Muscle layer of colon (tissue), 2 donors: ENCODE measurements around the gene SEMA7A.
"Not testable (repeated sequence)": the region's sequence is repeated elsewhere in the genome, so short reads cannot be mapped to it uniquely, and the experiment has no call there.

Experiments used
- H3K27ac ChIP-seq: one replicate; pipeline ENCODE4 v1.7.0; 2013; ENCODE audit warnings: low read depth, mild to moderate bottlenecking, low read length, moderate library complexity
- H3K27me3 ChIP-seq, 2 donors: one replicate each; pipeline ENCODE4 v1.7.0; 2013; ENCODE audit warnings: low read length in 2 of 2, mild to moderate bottlenecking in 2 of 2; ENCODE audit not compliant: insufficient read depth in 2 of 2, control insufficient read depth in 1 of 2
- H3K36me3 ChIP-seq: one replicate; pipeline ENCODE4 v1.7.0; 2013; ENCODE audit warnings: mild to moderate bottlenecking, low read length; ENCODE audit not compliant: insufficient read depth
- H3K4me1 ChIP-seq: one replicate; pipeline ENCODE4 v1.7.0; 2013; ENCODE audit warnings: mild to moderate bottlenecking, low read length; ENCODE audit not compliant: insufficient read depth
- H3K4me3 ChIP-seq, 2 donors: one replicate each; pipeline ENCODE4 v1.7.0; 2013; ENCODE audit warnings: low read length in 2 of 2, low read depth in 1 of 2, mild to moderate bottlenecking in 1 of 2, moderate library complexity in 1 of 2
- H3K9ac ChIP-seq: one replicate; pipeline ENCODE4 v1.7.0; 2013; ENCODE audit warnings: low read length
- H3K9me3 ChIP-seq: one replicate; pipeline ENCODE4 v1.7.0; 2013; ENCODE audit warnings: mild to moderate bottlenecking, low read length
- donor health status: abdominal sarcoma.
- donor health status: Adenocarcinoma of cecum.

Gene SEMA7A

DNA sequence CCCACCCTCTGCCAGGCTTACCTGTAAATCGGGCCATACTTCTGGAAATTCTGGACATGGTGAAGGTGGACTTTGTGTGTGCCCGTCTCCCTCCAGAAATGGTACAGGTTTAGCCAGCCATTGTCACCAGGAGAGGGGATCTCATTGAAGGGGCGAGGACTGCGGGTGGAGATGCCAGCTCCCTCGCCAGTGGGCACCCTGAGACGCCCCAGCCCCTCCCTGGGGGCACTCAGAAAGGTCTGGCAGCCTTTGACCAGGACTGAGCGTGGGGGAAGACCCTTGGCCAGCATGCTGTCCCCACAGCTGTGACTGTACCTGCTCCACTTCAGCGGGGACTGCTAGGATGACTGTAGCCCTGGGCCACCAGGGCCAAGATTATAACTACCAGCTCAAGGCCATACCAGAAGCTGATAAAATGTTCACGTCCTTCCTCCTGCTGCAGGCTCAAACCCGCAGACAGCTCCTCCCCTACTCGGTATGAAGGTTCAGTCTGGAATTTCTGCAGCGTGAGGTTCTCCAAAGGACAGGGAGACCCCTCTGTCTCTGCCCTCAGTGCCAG lies 66.4 kb downstream of the SEMA7A start, which contains the start of gene CYP11A1:
TSS of gene CYP11A1 (minus strand) at position 351 of the 559 bp plus-strand sequence. CDS start at position 290, 61 bp downstream.
- Histone ChIP-seq H3K4me3 (no peak within 1 kb of the TSS), H3K27ac (no peak within 1 kb of the TSS), H3K36me3 (no peaks in the 10 kb centered on the region), H3K4me1 (no peaks in the 10 kb centered on the region), H3K9me3 (no peaks in the 10 kb centered on the region), H3K27me3 (peaks cover 0 to 24% of the 10 kb centered on the region in 2 donors), H3K9ac (no peak within 1 kb of the TSS)

DNA sequence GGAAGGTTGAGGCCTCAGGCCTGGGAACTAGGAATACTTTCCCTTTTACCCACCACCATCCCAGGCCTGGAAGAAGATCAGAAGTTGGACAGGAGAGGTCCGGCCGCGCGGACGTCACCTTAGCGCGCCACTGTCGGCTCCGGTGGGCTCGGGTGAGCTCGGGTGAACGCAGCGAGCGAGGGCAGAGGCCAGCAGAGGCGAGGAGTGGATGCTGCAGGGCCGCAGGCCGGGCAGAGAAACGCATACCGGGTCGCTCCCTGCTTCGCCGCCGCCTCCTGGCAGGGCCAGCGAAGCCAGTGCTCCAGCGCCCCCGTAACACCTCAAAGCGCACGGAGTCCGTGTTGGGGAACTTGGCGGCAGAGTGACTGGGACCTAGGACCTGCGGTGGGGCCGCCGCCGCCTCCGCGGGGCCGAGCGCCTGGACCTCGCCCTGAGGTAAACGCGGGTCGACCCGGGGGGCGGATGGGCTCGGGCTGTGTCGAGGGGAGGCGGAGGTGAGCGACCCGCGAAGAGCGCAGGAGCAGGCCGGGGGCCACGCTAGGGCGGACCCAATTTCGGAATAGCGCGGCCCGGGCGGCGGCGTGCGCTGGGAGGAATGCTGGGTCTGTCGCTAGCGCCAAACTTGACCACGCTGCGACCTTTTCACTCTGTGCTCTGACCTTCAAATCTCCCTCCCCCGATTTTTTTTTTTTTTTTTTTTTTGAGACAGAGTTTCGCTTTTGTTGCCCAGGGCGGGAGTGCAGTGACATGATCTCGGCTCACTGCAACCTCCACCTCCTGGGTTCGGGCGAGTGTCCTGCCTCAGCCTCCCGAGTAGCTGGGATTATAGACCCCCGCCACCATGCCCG lies 67.9 kb downstream of the SEMA7A start:
- no peak overlapping the region for H3K27ac ChIP-seq
- peaks cover 0 to 19% of the 10 kb centered on the region in 2 donors for H3K27me3 ChIP-seq
- H3K9me3 ChIP-seq = no peaks in the 10 kb centered on the region
- no peaks in the 10 kb centered on the region for H3K4me1 ChIP-seq
- H3K4me3 ChIP-seq = peak overlapping the region; percentile 30 to 41
- H3K9ac ChIP-seq = no peak overlapping the region
- H3K36me3 ChIP-seq = no peaks in the 10 kb centered on the region

DNA sequence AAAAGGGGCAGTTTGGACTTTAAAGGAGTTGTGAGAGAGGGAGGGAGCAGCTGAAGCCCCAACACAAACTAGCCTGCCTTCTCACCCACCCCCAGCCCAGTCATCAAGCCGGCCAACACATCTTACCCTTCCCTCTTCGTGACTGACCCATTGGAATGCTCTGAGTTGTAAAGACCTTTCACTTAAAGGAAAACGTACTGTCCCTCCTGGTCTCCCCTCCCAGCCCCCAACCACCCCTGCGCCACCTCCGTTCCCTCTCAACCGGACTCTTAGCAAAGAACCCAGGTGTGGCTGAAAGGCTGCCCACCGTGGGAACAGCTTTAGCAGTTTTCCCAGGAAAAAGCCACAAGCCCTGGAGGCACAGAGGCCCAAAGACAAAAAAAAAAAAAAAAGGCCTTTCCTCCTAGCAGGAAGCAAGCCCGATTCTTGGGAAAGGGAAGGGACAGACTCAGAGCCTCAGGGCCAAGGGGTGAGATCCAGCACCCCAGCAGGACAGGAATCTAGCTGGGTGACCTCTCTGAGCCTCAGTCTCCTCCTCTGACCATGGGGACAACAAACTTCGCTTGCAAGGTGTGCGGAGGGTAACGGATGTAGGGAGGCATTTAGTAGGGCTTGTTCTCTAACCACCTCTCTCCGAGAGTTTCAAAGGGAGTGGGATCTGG lies 68.7 kb downstream of the SEMA7A start:
- H3K27me3 ChIP-seq = peaks cover 0 to 19% of the 10 kb centered on the region in 2 donors
- H3K27ac ChIP-seq = no peak overlapping the region
- H3K9me3 ChIP-seq = no peaks in the 10 kb centered on the region
- no peak overlapping the region for H3K9ac ChIP-seq
- no peaks in the 10 kb centered on the region for H3K4me1 ChIP-seq
- H3K36me3 ChIP-seq = no peaks in the 10 kb centered on the region
- H3K4me3 ChIP-seq = peak overlapping the region; percentile 30 to 41

DNA sequence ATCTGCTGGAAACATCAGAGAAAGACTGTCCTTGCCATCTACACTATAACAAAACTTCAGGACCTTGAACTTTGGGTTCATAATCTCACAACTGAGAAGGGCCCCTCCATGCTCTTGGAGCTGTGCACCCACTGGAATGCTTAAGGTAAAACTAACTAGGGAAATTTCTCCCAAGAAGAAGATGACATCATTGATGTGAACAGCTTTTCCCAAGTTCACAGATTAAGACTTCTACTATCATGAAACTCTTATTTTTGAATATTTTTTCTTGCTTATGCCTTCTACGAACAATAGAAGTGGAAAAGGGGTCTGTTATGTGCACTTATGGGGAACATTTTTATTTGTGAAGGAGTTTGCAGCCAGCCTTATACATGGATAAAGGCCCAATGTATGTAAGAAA lies 71.3 kb downstream of the SEMA7A start:
- H3K27me3 ChIP-seq = peaks cover 0 to 15% of the 10 kb centered on the region in 2 donors
- H3K9me3 ChIP-seq = no peaks in the 10 kb centered on the region
- H3K4me3 ChIP-seq = no peak overlapping the region
- H3K27ac ChIP-seq = no peak overlapping the region
- no peaks in the 10 kb centered on the region for H3K4me1 ChIP-seq
- no peak overlapping the region for H3K9ac ChIP-seq
- H3K36me3 ChIP-seq = no peaks in the 10 kb centered on the region

DNA sequence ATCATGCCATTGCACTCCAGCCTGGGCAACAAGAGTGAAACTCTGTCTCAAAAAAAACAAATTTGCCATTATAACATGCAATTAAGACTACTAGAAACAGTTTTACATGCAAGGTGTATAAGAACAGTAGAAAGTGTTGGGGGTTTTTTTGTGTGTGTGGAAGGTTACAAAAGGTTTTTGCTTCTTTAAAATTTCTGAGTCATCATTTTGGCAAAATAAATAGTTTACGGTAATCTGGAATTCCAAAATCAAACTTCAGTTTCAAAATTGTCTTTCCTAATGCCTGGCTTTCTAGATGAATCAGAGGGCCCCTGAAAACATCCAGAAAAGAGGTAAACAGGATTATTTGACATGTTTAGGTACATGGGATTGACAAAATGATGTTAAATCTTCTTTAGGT lies 72.9 kb downstream of the SEMA7A start:
- H3K4me3 ChIP-seq, H3K4me1 ChIP-seq, H3K27ac ChIP-seq, H3K27me3 ChIP-seq, H3K36me3 ChIP-seq, H3K9me3 ChIP-seq, H3K9ac ChIP-seq: not testable (repeated sequence)

DNA sequence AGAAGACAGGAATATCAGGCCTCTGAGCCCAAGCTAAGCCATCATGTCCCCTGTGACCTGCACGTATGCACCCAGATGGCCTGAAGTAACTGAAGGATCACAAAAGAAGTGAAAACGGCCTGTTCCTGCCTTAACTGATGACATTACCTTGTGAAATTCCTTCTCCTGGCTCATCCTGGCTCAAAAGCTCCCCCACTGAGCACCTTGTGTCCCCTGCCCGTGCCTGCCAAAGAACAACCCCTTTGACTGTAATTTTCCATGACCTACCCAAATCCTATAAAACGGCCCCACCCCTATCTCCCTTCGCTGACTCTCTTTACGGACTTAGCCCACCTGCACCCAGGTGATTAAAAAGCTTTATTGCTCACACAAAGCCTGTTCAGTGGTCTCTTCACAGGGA lies 74.4 kb downstream of the SEMA7A start:
- H3K9ac ChIP-seq, H3K4me1 ChIP-seq, H3K9me3 ChIP-seq, H3K27me3 ChIP-seq, H3K27ac ChIP-seq, H3K4me3 ChIP-seq, H3K36me3 ChIP-seq: not testable (repeated sequence)
